Measurements from ENCODE around the gene INSIG1.

The INSIG1 gene

DNA sequence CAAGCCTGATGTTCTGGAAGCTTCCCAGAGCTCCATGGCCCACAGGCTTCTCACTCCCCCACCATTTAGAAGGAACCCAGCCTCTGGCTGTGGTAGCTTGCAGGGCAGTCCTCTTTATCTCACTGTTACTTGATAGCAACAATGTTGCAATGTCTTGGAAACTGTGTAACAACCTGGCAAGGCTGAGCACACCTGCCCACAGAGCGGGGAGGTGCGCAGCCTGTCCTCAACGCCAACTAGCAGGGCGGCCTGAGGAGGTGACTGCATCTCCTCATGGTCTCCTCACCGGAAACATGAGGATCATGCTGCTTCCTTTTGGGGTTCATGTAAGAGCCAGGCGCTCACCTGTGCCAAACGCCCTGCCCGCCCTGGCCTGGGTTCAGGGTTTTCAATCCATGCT, 43.7 kb upstream of the INSIG1 start:
- Histone ChIP-seq H3K27ac (no peak overlapping the region), H3K27me3 (peaks cover 0 to 40% of the 10 kb centered on the region in 2 donors), H3K9me3 (no peaks in the 10 kb centered on the region), H3K36me3 (no peaks in the 10 kb centered on the region), H3K4me3 (no peak overlapping the region), H3K4me1 (peaks cover 0 to 29% (median 13%) of the 10 kb centered on the region in 4 donors)
- intact Hi-C loops (cut with DNase I; ENCODE audit: low total_unique reads), result no loop called here
- no peak for DNase-seq
- TF ChIP-seq, protein P1, sequence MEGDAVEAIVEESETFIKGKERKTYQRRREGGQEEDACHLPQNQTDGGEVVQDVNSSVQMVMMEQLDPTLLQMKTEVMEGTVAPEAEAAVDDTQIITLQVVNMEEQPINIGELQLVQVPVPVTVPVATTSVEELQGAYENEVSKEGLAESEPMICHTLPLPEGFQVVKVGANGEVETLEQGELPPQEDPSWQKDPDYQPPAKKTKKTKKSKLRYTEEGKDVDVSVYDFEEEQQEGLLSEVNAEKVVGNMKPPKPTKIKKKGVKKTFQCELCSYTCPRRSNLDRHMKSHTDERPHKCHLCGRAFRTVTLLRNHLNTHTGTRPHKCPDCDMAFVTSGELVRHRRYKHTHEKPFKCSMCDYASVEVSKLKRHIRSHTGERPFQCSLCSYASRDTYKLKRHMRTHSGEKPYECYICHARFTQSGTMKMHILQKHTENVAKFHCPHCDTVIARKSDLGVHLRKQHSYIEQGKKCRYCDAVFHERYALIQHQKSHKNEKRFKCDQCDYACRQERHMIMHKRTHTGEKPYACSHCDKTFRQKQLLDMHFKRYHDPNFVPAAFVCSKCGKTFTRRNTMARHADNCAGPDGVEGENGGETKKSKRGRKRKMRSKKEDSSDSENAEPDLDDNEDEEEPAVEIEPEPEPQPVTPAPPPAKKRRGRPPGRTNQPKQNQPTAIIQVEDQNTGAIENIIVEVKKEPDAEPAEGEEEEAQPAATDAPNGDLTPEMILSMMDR (IDR thresholded peaks at IDR 0.05), result no peak

DNA sequence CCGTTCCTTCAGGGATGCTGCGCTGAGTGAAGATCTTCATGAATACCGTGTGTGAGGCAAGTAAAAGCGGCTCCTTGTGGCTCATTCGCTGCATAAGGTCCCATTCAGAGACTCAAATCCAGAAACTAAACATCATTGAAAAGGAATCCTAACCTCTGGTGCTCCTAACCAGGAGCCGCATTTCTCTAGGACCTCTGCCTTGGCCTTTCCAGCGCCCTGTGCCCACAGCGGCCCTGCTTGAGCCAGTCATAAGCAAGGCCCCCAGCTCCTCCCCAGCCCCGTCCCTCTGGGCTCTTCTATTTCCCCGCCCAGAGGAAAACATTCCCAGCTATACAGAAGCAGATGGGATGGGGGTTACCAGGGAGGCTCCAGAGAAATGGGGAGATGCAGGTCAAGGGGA, 42.6 kb upstream of the INSIG1 start:
- Histone ChIP-seq H3K36me3 (no peaks in the 10 kb centered on the region), H3K27me3 (peaks cover 0 to 32% of the 10 kb centered on the region in 2 donors), H3K4me1 (peaks cover 0 to 29% (median 13%) of the 10 kb centered on the region in 4 donors), H3K9me3 (no peaks in the 10 kb centered on the region), H3K27ac (no peak overlapping the region), H3K4me3 (no peak overlapping the region)
- TF ChIP-seq, protein P1 (IDR thresholded peaks at IDR 0.05), result no peak
- intact Hi-C loops (cut with DNase I; ENCODE audit: low total_unique reads), result no loop called here
- DNase-seq, result no peak

DNA sequence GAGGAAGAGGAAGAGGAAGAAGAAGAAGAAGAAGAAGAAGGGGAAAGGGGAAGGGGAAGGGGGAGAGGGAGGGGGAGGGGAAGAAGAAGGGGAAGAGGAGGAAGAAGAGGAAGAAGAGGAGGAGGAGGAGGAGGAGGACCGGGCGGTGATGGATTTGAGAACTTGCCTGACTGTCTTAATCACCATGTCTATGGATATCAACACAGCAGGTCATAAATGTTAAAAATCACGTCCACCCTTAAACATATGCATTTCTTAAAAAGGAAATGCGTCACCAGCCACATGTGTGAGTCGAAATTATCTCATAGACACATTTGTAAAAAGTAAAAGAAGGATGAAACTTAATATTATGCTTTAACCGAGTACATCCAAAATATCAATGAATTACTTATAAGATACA, 42.1 kb upstream of the INSIG1 start:
- Histone ChIP-seq H3K27ac (no peak overlapping the region), H3K27me3 (peaks cover 0 to 29% of the 10 kb centered on the region in 2 donors), H3K4me1 (peaks cover 0 to 29% (median 13%) of the 10 kb centered on the region in 4 donors), H3K4me3 (no peak overlapping the region), H3K9me3 (no peaks in the 10 kb centered on the region), H3K36me3 (no peaks in the 10 kb centered on the region)
- intact Hi-C loops (cut with DNase I; ENCODE audit: low total_unique reads), result no loop called here
- TF ChIP-seq, protein P1 (IDR thresholded peaks at IDR 0.05), result no peak
- no peak for DNase-seq

DNA sequence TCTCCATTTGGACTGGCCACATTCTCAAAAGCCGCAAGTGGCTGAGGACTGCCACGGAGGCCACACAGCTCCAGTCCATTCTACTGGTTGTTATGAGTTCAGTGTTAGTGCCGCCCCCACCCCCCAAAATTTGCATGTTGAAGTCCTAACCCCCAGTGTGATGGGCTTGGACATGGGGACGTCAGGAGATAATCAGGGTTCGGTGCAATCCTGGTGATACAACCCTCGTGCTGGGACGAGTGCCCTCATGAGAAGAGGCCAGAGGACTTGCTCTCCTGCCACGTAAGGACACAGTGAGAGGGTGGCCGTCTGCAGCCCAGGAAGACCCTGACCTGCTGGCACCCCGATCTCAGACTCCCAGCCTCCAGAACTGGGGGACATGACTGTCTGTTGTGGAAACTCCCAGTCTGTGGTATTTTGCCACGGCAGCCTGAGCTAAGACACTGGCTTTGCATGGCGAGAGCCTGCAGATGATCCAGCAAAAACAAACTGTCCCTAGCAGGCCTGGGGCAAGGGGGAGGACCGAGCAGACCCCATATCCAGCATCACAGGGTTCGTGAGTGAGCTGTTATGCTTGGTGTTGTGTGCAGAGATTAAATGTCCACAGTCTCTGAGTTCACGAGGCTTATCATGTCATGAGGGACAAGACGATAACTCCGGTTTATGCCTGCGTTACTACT, 41.5 kb upstream of the INSIG1 start:
- no peaks in the 10 kb centered on the region for H3K36me3 ChIP-seq
- H3K27ac ChIP-seq, result no peak overlapping the region
- TF ChIP-seq, protein P1 (IDR thresholded peaks at IDR 0.05), result no peak
- no peak overlapping the region for H3K4me3 ChIP-seq
- intact Hi-C loops (cut with DNase I; ENCODE audit: low total_unique reads), result no loop called here
- H3K9me3 ChIP-seq, result no peaks in the 10 kb centered on the region
- no peak for DNase-seq
- H3K4me1 ChIP-seq, result peaks cover 0 to 29% (median 13%) of the 10 kb centered on the region in 4 donors
- H3K27me3 ChIP-seq, result peaks cover 0 to 25% of the 10 kb centered on the region in 2 donors

DNA sequence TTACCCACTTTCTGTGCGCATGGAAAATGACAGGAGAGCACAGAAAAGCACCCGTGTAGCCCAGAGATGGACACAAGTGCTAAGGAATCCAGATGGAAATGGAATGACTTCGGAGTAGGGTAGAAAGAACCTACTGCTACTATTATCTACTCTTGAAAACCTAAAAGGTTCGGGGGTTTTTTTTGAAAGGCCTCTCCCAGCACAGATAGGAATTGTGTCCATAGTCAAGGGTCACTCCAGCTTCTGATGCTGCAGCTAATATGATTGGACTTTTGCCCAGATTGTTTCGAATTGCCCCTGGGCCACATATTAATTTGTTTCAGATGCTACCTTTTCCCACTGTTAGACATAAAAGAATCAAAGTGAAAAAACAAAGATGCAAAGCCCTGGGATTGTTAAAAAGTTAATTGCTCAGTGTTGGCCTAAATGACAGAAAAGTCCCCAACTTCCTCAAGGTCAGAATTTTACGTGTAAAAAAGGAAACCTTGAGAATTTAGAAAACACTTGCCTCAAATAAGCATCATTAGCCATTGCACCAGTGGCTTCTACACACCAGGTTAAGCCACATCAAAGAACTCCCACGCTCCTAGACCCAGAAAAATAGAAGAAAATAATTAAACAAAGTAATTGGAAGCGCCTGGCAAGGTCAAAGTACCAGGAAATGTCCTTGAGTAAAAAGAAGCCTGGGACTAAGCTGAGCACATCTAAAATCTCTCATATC, 40.8 kb upstream of the INSIG1 start:
- H3K9me3 ChIP-seq, result no peaks in the 10 kb centered on the region
- intact Hi-C loops (cut with DNase I; ENCODE audit: low total_unique reads), result no loop called here
- H3K4me1 ChIP-seq, result peaks cover 0 to 29% (median 13%) of the 10 kb centered on the region in 4 donors
- TF ChIP-seq, protein P1 (IDR thresholded peaks at IDR 0.05), result no peak
- no peaks in the 10 kb centered on the region for H3K36me3 ChIP-seq
- peak overlapping the region; percentile 73 to 90 for H3K27ac ChIP-seq
- H3K27me3 ChIP-seq, result peaks cover 0 to 21% of the 10 kb centered on the region in 2 donors
- peak overlapping the region; percentile 24 to 32 for H3K4me3 ChIP-seq
- DNase-seq, result no peak
